SK-N-SH (cell line): ENCODE results near the gene FBXW8. TPM values are rescaled to one million over a fixed set of nuclear protein-coding genes. Genes with fewer than 3 reads are reported as not detected.

Experiments used
- CTCF ChIA-PET: fragments of 300-600, 350-600 bp; formaldehyde crosslinking; extraction: SDS; loops from one replicate; lab custom pipeline; 2021; lab: Yijun Ruan, JAX
- POLR2A ChIA-PET: fragments of 350-600 bp; sonication (Branson Sonifier 250); formaldehyde crosslinking; extraction: SDS; loops from one replicate; lab custom pipeline; 2020; ENCODE audit warnings: antibody characterized with exemption, inconsistent platforms; lab: Yijun Ruan, JAX
- DNase-seq: peaks from one replicate; pipeline ENCODE4 v3.0.0; 2012
- H2AFZ ChIP-seq: fragments of 200-600 bp; sonication (generic); 2 replicates; pipeline ENCODE4 v1.8.1; 2016; ENCODE audit warnings: antibody characterized with exemption, mild to moderate bottlenecking, low read depth
- H3F3A ChIP-seq: fragments of 200-600 bp; sonication (generic); replicated peaks from 2 replicates; pipeline ENCODE3; 2016; ENCODE audit warnings: antibody characterized with exemption, mild to moderate bottlenecking; ENCODE audit not compliant: insufficient read depth
- H3K27ac ChIP-seq, 2 experiments: fragments of 200-500 bp in 1 of 2; fragments of 200-600 bp in 1 of 2; sonication (Bioruptor generic) in 1 of 2; sonication (generic), shearing (Covaris generic) in 1 of 2; 2 replicates each; pipeline versions ENCODE4 v1.5.1 to v1.6.1; 2014 to 2016; ENCODE audit warnings: low read depth in 2 of 2, inconsistent platforms in 1 of 2, low read length in 1 of 2, mild to moderate bottlenecking in 1 of 2, mixed read lengths in 1 of 2
- H3K27me3 ChIP-seq: fragments of 200-600 bp; sonication (generic), shearing (Covaris generic); 2 replicates; pipeline ENCODE4 v1.6.1; 2016; ENCODE audit warnings: mixed run types; ENCODE audit not compliant: insufficient read depth
- H3K36me3 ChIP-seq, 2 experiments: fragments of 200-500 bp in 1 of 2; fragments of 200-600 bp in 1 of 2; sonication (Bioruptor generic) in 1 of 2; sonication (generic) in 1 of 2; replicated peaks in 1 of 2; 2 replicates each; pipeline versions ENCODE3 to v1.5.1; 2014 to 2016; ENCODE audit warnings: low read length in 1 of 2, mild to moderate bottlenecking in 1 of 2; ENCODE audit not compliant: insufficient read depth in 2 of 2, control insufficient read depth in 1 of 2
- H3K4me1 ChIP-seq, 2 experiments: fragments of 200-500 bp in 1 of 2; fragments of 200-600 bp in 1 of 2; sonication (Bioruptor generic) in 1 of 2; sonication (generic), shearing (Covaris generic) in 1 of 2; 2 replicates each; pipeline versions ENCODE4 v1.5.1 to v1.6.1; 2014 to 2016; ENCODE audit warnings: low read depth in 1 of 2, low read length in 1 of 2, mixed run types in 1 of 2; ENCODE audit not compliant: insufficient read depth in 2 of 2, control insufficient read depth in 1 of 2
- H3K4me2 ChIP-seq: fragments of 200-600 bp; sonication (generic), shearing (Covaris generic); 2 replicates; pipeline ENCODE4 v1.6.1; 2017; ENCODE audit warnings: mixed run types
- H3K4me3 ChIP-seq, 2 experiments: fragments of 200-500 bp in 1 of 2; fragments of 200-600 bp in 1 of 2; sonication (Bioruptor generic) in 1 of 2; sonication (generic), shearing (Covaris generic) in 1 of 2; 2 replicates each; pipeline versions ENCODE4 v1.5.1 to v1.8.1; 2014 to 2016; ENCODE audit warnings: low read depth in 2 of 2, inconsistent platforms in 1 of 2, low read length in 1 of 2, mild to moderate bottlenecking in 1 of 2, mixed read lengths in 1 of 2, moderate library complexity in 1 of 2
- H3K79me2 ChIP-seq: fragments of 200-600 bp; sonication (generic); 2 replicates; pipeline ENCODE4 v1.8.1; 2017; ENCODE audit warnings: mild to moderate bottlenecking; ENCODE audit not compliant: insufficient read depth
- H3K9ac ChIP-seq: fragments of 200-600 bp; sonication (generic); 2 replicates; pipeline ENCODE4 v1.6.1; 2017; ENCODE audit warnings: mixed run types
- H3K9me2 ChIP-seq: fragments of 200-600 bp; sonication (generic); 2 replicates; pipeline ENCODE4 v1.6.1; 2017; ENCODE audit warnings: mixed run types
- H3K9me3 ChIP-seq: fragments of 200-600 bp; sonication (generic); 2 replicates; pipeline ENCODE4 v1.6.1; 2017; ENCODE audit warnings: mixed run types, mild to moderate bottlenecking, moderate library complexity
- H4K20me1 ChIP-seq: fragments of 200-600 bp; sonication (generic); 2 replicates; pipeline ENCODE4 v1.6.1; 2017; ENCODE audit warnings: mild to moderate bottlenecking, mixed run types; ENCODE audit not compliant: insufficient read depth
- EP300 ChIP-seq, 2 experiments: IDR thresholded peaks; 2 replicates each; pipeline versions ENCODE4 v1.4.0 to v1.6.1; 2012; ENCODE audit warnings: borderline replicate concordance in 1 of 2, low read depth in 1 of 2, low read length in 1 of 2
- FOSL2 ChIP-seq: IDR thresholded peaks from 2 replicates; pipeline ENCODE4 v1.4.0; 2012; ENCODE audit warnings: low read depth, mild to moderate bottlenecking, moderate library complexity, borderline replicate concordance
- FOXJ3 ChIP-seq: sonication (generic); formaldehyde crosslinking; IDR thresholded peaks from 2 replicates; pipeline ENCODE4 v1.5.1; 2020; ENCODE audit warnings: mild to moderate bottlenecking, missing genetic modification reagents
- GABPA ChIP-seq: IDR thresholded peaks from 2 replicates; pipeline ENCODE4 v1.4.0; 2012; ENCODE audit warnings: low read depth, mild to moderate bottlenecking
- JUND ChIP-seq: IDR thresholded peaks from 2 replicates; pipeline ENCODE4 v1.4.0; 2012
- MEF2A ChIP-seq: IDR thresholded peaks from 2 replicates; pipeline ENCODE4 v1.4.0; 2012; ENCODE audit warnings: low read depth, borderline replicate concordance
- RFX5 ChIP-seq: IDR thresholded peaks from 2 replicates; pipeline ENCODE4 v1.6.1; 2012; ENCODE audit warnings: mild to moderate bottlenecking, improper control_type of control experiment, low read length
- SMC3 ChIP-seq: IDR thresholded peaks from 2 replicates; pipeline ENCODE4 v1.6.1; 2012; ENCODE audit warnings: low read depth, low read length, improper control_type of control experiment
- TAF1 ChIP-seq: IDR thresholded peaks from 2 replicates; pipeline ENCODE4 v1.6.1; 2012; ENCODE audit warnings: low read depth, mild to moderate bottlenecking, low read length, moderate library complexity, borderline replicate concordance
- TCF12 ChIP-seq: IDR thresholded peaks from 2 replicates; pipeline ENCODE4 v1.4.0; 2012
- WGBS: methylation state at CpG from one replicate; pipeline ENCODE4 v1.1.6; 2017; ENCODE audit warnings: low lambda C conversion rate; 5-methylcytosine and 5-hydroxymethylcytosine counted together
- polyA plus RNA-seq, 3 experiments: library from polyadenylated mRNA; depleted of rRNA; stranded (reverse); fragments of >200 nt; gene quantifications; 2 replicates each; pipeline ENCODE4 v1.2.3, GENCODE V29; 2012
- TF ChIP-seq, protein P1 (sequence below): IDR thresholded peaks from 2 replicates; pipeline ENCODE4 v1.4.0; 2012; ENCODE audit warnings: low read depth
- TF ChIP-seq, protein P2 (sequence below): IDR thresholded peaks from 2 replicates; pipeline ENCODE4 v1.4.0; 2012; ENCODE audit warnings: low read depth, borderline replicate concordance
- TF ChIP-seq, protein P3 (sequence below): fragments of 200-600 bp; sonication (generic); IDR thresholded peaks from 2 replicates; pipeline ENCODE4 v1.6.1; 2017; ENCODE audit warnings: antibody characterized with exemption, mild to moderate bottlenecking, moderate library complexity

The FBXW8 gene
- polyA plus RNA-seq, 1 of the 3 experiments (the other 2 are of a cell fraction): 15.6 TPM

DNA sequence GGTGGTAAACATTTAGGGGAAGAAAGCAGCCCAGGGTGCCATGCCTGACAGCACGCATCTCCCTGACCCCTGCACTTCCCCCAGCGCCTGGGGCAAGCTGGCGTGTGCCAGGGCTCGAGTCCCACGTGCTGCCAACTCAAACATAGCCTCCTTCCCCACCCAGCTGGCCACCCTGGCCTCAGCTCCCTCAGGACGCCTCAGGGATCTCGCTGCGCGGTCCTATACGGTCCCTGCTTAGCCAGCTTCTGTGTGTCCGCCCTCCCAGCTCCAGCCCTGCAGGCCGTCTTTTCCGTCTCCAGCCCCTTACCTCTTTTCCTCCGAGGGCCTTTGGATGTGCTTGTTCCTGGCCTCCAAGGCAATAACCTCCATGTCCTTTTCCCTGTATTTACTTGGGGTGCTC is 117.5 kb downstream of the FBXW8 start:
- POLR2A ChIA-PET: no interaction called here
- H3K9ac ChIP-seq: no peak overlapping the region
- H2AFZ ChIP-seq: no peak overlapping the region
- H3K9me3 ChIP-seq: no peaks in the 10 kb centered on the region
- no peak overlapping the region for H3K27ac ChIP-seq
- no peak overlapping the region for H3K4me2 ChIP-seq
- 94% methylated on average over 12 of the region's 14 CpGs for WGBS
- H3K4me3 ChIP-seq: no peak overlapping the region
- H3K79me2 ChIP-seq: no peaks in the 10 kb centered on the region
- H3F3A ChIP-seq: no peaks in the 10 kb centered on the region
- peaks cover 0 to 10% of the 10 kb centered on the region in 2 experiments; a peak in 1 of 4 replicates for H3K4me1 ChIP-seq
- H4K20me1 ChIP-seq: no peaks in the 10 kb centered on the region
- no peaks in the 10 kb centered on the region for H3K9me2 ChIP-seq
- peaks cover 26 to 68% of the 10 kb centered on the region in 2 experiments for H3K36me3 ChIP-seq
- no peaks in the 10 kb centered on the region for H3K27me3 ChIP-seq
- TF ChIP-seq, protein P1, sequence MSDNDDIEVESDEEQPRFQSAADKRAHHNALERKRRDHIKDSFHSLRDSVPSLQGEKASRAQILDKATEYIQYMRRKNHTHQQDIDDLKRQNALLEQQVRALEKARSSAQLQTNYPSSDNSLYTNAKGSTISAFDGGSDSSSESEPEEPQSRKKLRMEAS: no peak
- no peak for TF ChIP-seq MEF2A
- no peak for TF ChIP-seq FOSL2
- TF ChIP-seq TAF1: no peak
- TF ChIP-seq JUND: no peak
- no peak for TF ChIP-seq RFX5
- TF ChIP-seq, protein P2, sequence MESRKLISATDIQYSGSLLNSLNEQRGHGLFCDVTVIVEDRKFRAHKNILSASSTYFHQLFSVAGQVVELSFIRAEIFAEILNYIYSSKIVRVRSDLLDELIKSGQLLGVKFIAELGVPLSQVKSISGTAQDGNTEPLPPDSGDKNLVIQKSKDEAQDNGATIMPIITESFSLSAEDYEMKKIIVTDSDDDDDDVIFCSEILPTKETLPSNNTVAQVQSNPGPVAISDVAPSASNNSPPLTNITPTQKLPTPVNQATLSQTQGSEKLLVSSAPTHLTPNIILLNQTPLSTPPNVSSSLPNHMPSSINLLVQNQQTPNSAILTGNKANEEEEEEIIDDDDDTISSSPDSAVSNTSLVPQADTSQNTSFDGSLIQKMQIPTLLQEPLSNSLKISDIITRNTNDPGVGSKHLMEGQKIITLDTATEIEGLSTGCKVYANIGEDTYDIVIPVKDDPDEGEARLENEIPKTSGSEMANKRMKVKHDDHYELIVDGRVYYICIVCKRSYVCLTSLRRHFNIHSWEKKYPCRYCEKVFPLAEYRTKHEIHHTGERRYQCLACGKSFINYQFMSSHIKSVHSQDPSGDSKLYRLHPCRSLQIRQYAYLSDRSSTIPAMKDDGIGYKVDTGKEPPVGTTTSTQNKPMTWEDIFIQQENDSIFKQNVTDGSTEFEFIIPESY: no peak
- TF ChIP-seq FOXJ3: no peak
- no peak for TF ChIP-seq SMC3
- no peak for TF ChIP-seq TCF12
- no peak for TF ChIP-seq EP300 (IDR thresholded peaks at IDR 0.05; ENCODE audit: borderline replicate concordance in 1 of 2, low read depth in 1 of 2, low read length in 1 of 2)
- DNase-seq: no peak
- CTCF ChIA-PET: interaction anchor here (0.6 to 7.7 kb wide), 7 partner anchors 8 to 116 kb away, joined by 3 to 96 read pairs (median 3); no protein-coding TSS in a partner anchor

DNA sequence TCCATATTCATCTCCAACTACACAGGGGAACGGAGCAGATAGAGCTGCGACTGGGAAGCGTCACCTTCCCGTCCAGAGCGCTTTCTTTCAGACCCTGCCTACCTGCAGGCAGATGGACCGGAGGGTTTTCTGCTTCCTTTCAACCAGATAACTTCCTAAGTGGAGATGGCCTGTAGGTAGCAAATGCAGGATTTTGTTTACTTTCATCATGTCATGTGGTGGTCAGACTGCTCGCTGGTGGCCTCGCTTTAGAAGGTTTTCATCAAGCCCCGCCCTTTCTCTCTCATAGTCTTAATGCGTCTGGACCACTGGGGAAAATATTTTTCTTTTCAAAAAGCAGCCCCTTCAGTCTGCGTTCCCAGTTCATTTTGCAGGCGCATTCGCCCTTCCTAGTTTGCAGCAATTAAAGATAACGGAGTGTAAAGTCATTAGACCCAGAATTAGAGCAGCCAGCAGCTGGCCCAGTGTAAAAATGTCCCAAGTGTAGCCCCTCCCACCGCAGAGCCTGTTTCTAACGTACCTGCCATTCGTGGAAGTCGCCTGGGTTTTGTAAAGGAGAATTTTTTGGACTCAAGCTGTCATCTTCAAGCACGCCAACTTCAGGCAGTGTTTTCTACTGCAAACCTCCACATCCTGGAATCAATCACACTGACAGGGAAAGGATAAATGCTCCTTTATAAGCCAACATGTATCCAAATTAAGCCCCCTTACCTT is 119.6 kb downstream of the FBXW8 start:
- Histone ChIP-seq H3K9me2 (no peaks in the 10 kb centered on the region), H3K9me3 (no peaks in the 10 kb centered on the region), H3K9ac (no peak overlapping the region), H3K27ac (no peak overlapping the region), H3K4me1 (peaks cover 0 to 9% of the 10 kb centered on the region in 2 experiments; a peak in 1 of 4 replicates), H3F3A (no peaks in the 10 kb centered on the region), H3K36me3 (peaks cover 23 to 47% of the 10 kb centered on the region in 2 experiments), H3K4me2 (no peak overlapping the region), H3K4me3 (no peak overlapping the region), H3K27me3 (no peaks in the 10 kb centered on the region), H4K20me1 (no peaks in the 10 kb centered on the region), H2AFZ (no peak overlapping the region), H3K79me2 (no peaks in the 10 kb centered on the region)
- ChIA-PET CTCF (interaction anchor here (2.7 kb wide), 1 partner anchor 90 kb away, joined by 12 read pairs; no protein-coding TSS in a partner anchor), POLR2A (no interaction called here)
- TF ChIP-seq GABPA: no peak
- TF ChIP-seq, protein P1: no peak
- TF ChIP-seq, protein P3, sequence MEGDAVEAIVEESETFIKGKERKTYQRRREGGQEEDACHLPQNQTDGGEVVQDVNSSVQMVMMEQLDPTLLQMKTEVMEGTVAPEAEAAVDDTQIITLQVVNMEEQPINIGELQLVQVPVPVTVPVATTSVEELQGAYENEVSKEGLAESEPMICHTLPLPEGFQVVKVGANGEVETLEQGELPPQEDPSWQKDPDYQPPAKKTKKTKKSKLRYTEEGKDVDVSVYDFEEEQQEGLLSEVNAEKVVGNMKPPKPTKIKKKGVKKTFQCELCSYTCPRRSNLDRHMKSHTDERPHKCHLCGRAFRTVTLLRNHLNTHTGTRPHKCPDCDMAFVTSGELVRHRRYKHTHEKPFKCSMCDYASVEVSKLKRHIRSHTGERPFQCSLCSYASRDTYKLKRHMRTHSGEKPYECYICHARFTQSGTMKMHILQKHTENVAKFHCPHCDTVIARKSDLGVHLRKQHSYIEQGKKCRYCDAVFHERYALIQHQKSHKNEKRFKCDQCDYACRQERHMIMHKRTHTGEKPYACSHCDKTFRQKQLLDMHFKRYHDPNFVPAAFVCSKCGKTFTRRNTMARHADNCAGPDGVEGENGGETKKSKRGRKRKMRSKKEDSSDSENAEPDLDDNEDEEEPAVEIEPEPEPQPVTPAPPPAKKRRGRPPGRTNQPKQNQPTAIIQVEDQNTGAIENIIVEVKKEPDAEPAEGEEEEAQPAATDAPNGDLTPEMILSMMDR: no peak
- no peak for TF ChIP-seq RFX5
- WGBS: 96% methylated on average over 19 of the region's 19 CpGs
- DNase-seq: no peak
